Peyer's patch (tissue), 4 donors: Measurements from ENCODE around the gene BRF1.

Experiments used
- POLR2A ChIP-seq, 2 donors: fragments of 450-650 bp; IDR thresholded peaks; one replicate each; pipeline ENCODE4 v1.5.1; 2017; ENCODE audit warnings: antibody characterized with exemption in 2 of 2, mild to moderate bottlenecking in 2 of 2, moderate library complexity in 2 of 2
- TF ChIP-seq, protein P1 (sequence below), 6 experiments: fragments of 450-650 bp in 4 of 6; fragments of 200-600 bp in 2 of 6; sonication (generic) in 1 of 6; IDR thresholded peaks; one replicate each; pipeline ENCODE4 v1.5.1; 2017 to 2019; ENCODE audit warnings: antibody characterized with exemption in 6 of 6, mild to moderate bottlenecking in 3 of 6, moderate library complexity in 1 of 6

DNA sequence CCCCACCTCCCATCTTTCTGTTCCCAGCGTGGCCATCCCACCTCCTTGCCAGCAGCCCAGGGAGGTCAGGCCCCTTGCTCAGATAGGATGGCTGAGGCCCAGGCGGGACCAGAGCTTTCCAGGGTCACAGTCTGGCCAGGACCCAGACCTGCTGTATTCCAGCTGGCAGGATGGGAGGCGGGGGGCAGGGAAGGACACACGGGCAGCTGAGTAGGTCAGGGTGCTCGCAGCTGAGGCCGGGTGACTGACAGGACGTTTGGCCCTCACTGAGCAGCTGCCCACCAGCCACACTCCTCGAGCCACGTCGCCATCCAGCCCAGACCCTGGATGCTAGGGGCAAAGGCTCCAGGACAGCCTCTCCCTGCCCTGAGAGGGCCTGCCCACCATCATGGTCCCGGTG, 123.7 kb downstream of the BRF1 start:
- TF ChIP-seq, protein P1, sequence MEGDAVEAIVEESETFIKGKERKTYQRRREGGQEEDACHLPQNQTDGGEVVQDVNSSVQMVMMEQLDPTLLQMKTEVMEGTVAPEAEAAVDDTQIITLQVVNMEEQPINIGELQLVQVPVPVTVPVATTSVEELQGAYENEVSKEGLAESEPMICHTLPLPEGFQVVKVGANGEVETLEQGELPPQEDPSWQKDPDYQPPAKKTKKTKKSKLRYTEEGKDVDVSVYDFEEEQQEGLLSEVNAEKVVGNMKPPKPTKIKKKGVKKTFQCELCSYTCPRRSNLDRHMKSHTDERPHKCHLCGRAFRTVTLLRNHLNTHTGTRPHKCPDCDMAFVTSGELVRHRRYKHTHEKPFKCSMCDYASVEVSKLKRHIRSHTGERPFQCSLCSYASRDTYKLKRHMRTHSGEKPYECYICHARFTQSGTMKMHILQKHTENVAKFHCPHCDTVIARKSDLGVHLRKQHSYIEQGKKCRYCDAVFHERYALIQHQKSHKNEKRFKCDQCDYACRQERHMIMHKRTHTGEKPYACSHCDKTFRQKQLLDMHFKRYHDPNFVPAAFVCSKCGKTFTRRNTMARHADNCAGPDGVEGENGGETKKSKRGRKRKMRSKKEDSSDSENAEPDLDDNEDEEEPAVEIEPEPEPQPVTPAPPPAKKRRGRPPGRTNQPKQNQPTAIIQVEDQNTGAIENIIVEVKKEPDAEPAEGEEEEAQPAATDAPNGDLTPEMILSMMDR (IDR thresholded peaks at IDR 0.05): no peak
- no peak for TF ChIP-seq POLR2A (IDR thresholded peaks at IDR 0.05)
